Mucosa of stomach (tissue), 1 donor: Measurements from ENCODE around the gene NPR1.
"Not testable (repeated sequence)": the region's sequence is repeated elsewhere in the genome, so short reads cannot be mapped to it uniquely, and the experiment has no call there.

Source experiments
- H3K27me3 ChIP-seq: one replicate; pipeline ENCODE4 v1.7.0; 2013; ENCODE audit warnings: mild to moderate bottlenecking, low read length; ENCODE audit not compliant: control insufficient read depth, insufficient read depth
- H3K36me3 ChIP-seq: one replicate; pipeline ENCODE4 v1.7.0; 2013; ENCODE audit warnings: low read length; ENCODE audit not compliant: control insufficient read depth, insufficient read depth
- H3K4me1 ChIP-seq: one replicate; pipeline ENCODE4 v1.7.0; 2013; ENCODE audit warnings: mild to moderate bottlenecking, low read length; ENCODE audit not compliant: control insufficient read depth, insufficient read depth
- H3K4me3 ChIP-seq: one replicate; pipeline ENCODE4 v1.7.0; 2013; ENCODE audit warnings: low read length
- H3K9ac ChIP-seq: one replicate; pipeline ENCODE4 v1.7.0; 2013; ENCODE audit warnings: mild to moderate bottlenecking, low read length, moderate library complexity
- H3K9me3 ChIP-seq: one replicate; pipeline ENCODE4 v1.7.0; 2013; ENCODE audit warnings: mild to moderate bottlenecking, low read length, moderate library complexity; ENCODE audit not compliant: control insufficient read depth
- donor health status: Pancreatic carcinoma.

Gene NPR1

GRCh38 chr1:153671628-153672353 is 6.7 kb upstream of the NPR1 start:
- not testable (repeated sequence) for H3K9me3 ChIP-seq, H3K36me3 ChIP-seq, H3K4me1 ChIP-seq, H3K27me3 ChIP-seq
- H3K9ac ChIP-seq, result peak overlapping the region; percentile 24
- H3K4me3 ChIP-seq, result peak overlapping the region; percentile 11

GRCh38 chr1:153673511-153673910 is 5.0 kb upstream of the NPR1 start:
- H3K4me1 ChIP-seq, result peaks cover 16% of the 10 kb centered on the region
- no peaks in the 10 kb centered on the region for H3K36me3 ChIP-seq
- H3K9ac ChIP-seq, result no peak overlapping the region
- H3K9me3 ChIP-seq, result no peaks in the 10 kb centered on the region
- H3K4me3 ChIP-seq, result no peak overlapping the region
- H3K27me3 ChIP-seq, result peaks cover 13% of the 10 kb centered on the region

DNA sequence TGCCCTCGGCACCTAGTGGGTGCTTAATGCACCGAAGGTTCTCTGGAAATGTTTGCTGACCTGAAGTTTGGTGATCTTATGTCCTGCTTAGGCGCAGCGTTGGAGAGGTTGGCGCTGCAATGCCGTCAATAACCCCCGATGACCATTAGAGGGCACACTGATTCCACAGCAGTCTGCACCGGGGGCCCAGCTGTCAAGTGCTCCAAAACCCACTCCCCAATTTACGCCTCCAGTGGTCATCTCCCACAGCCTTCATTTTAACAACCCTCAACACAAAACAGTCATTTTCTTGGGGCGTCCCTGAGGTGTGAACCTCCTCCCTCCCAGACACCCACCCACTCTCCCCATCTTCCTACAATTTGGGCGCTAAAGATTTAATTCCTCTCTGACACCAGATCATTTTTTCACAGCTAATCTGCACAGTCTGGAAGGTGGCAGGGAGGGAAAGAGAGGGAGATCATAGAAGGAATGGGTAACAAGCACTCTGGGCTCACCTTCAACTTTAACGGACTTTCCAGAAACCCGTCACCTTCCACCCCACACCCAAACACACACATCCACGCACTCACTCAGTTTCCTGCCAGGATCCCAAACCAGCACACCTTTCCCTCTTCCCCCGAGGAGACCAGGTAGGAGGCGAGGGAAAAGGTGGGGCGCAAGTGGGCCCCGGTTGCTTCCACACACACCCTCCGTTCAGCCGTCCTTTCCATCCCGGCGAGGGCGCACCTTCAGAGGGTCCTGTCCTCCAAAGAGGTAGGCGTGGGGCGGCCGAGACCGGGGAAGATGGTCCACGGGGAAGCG is 570 bp upstream of the NPR1 start:
- H3K9me3 ChIP-seq, result no peaks in the 10 kb centered on the region
- peaks cover 24% of the 10 kb centered on the region for H3K4me1 ChIP-seq
- H3K27me3 ChIP-seq, result peaks cover 44% of the 10 kb centered on the region
- H3K9ac ChIP-seq, result no peak overlapping the region
- no peaks in the 10 kb centered on the region for H3K36me3 ChIP-seq
- H3K4me3 ChIP-seq, result peak overlapping the region; percentile 14

- Histone ChIP-seq H3K9ac (peak overlapping the region; percentile 47), H3K4me3 (peak overlapping the region; percentile 14), H3K27me3 (peaks cover 44% of the 10 kb centered on the region), H3K4me1 (peaks cover 24% of the 10 kb centered on the region), H3K9me3 (no peaks in the 10 kb centered on the region), H3K36me3 (no peaks in the 10 kb centered on the region)
Measured at GRCh38 chr1:153679337-153680119, 1.0 kb downstream of the NPR1 start.

- Histone ChIP-seq H3K27me3 (peaks cover 44% of the 10 kb centered on the region), H3K4me1 (peaks cover 28% of the 10 kb centered on the region), H3K36me3 (no peaks in the 10 kb centered on the region), H3K4me3 (no peak overlapping the region), H3K9me3 (no peaks in the 10 kb centered on the region), H3K9ac (no peak overlapping the region)
Measured at GRCh38 chr1:153680120-153680403, 1.6 kb downstream of the NPR1 start.

GRCh38 chr1:153682730-153683129 is 4.2 kb downstream of the NPR1 start:
- H3K4me1 ChIP-seq, result peaks cover 25% of the 10 kb centered on the region
- no peak overlapping the region for H3K4me3 ChIP-seq
- H3K27me3 ChIP-seq, result peaks cover 39% of the 10 kb centered on the region
- no peaks in the 10 kb centered on the region for H3K36me3 ChIP-seq
- H3K9me3 ChIP-seq, result no peaks in the 10 kb centered on the region
- no peak overlapping the region for H3K9ac ChIP-seq

DNA sequence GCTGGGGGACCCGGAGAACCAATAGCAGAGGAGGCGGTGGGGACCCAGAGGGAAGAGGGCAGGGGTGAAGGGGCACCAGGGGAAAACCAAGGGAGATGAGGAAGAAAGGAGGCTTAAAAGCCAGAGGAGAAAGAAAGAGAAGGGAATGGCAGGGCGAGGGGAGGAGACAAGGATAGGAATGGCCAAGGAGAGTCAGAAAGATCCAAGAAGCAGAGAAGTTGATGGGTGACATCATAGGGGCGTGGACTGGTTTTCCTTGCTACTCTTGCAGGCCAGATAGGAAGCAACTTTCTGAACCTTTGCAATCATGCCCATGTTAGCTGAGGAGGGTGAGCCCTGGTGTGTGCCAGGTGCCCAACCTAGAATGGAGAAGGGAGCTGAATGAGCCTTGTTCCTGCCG is 5.4 kb downstream of the NPR1 start:
- Histone ChIP-seq H3K4me3 (no peak overlapping the region), H3K9ac (no peak overlapping the region), H3K36me3 (no peaks in the 10 kb centered on the region), H3K9me3 (no peaks in the 10 kb centered on the region), H3K4me1 (peaks cover 13% of the 10 kb centered on the region), H3K27me3 (peaks cover 28% of the 10 kb centered on the region)

DNA sequence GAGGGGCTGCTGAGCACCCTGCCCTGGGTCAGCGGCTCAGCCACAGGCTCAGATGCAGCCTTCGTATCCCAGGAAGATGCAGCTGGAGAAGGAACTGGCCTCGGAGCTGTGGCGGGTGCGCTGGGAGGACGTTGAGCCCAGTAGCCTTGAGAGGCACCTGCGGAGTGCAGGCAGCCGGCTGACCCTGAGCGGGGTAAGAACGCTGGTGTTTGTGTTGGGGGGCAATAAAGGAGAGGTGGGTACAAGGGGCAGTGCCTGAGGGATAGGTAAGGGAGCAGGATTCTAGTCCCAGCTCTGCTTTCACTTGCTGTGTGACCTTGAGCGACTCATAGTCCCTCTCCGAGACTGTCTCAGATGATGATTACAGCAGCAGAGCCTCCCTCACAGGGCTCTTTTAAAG is 6.4 kb downstream of the NPR1 start:
- no peaks in the 10 kb centered on the region for H3K9me3 ChIP-seq
- no peak overlapping the region for H3K9ac ChIP-seq
- no peak overlapping the region for H3K4me3 ChIP-seq
- peaks cover 4% of the 10 kb centered on the region for H3K4me1 ChIP-seq
- peaks cover 17% of the 10 kb centered on the region for H3K27me3 ChIP-seq
- H3K36me3 ChIP-seq, result no peaks in the 10 kb centered on the region

- Histone ChIP-seq H3K9ac (no peak overlapping the region), H3K36me3 (no peaks in the 10 kb centered on the region), H3K9me3 (no peaks in the 10 kb centered on the region), H3K4me3 (no peak overlapping the region), H3K27me3 (peaks cover 9% of the 10 kb centered on the region), H3K4me1 (peaks cover 4% of the 10 kb centered on the region)
Measured at GRCh38 chr1:153685544-153686340, 7.3 kb downstream of the NPR1 start.

- Histone ChIP-seq H3K9me3 (no peaks in the 10 kb centered on the region), H3K36me3 (no peaks in the 10 kb centered on the region), H3K4me3 (no peak overlapping the region), H3K4me1 (peaks cover 4% of the 10 kb centered on the region), H3K27me3 (no peaks in the 10 kb centered on the region), H3K9ac (no peak overlapping the region)
Measured at GRCh38 chr1:153687346-153688125, 9.0 kb downstream of the NPR1 start.

- H3K4me3 ChIP-seq, result no peak overlapping the region
- H3K9me3 ChIP-seq, result no peaks in the 10 kb centered on the region
- H3K4me1 ChIP-seq, result peaks cover 4% of the 10 kb centered on the region
- no peaks in the 10 kb centered on the region for H3K36me3 ChIP-seq
- H3K27me3 ChIP-seq, result no peaks in the 10 kb centered on the region
- H3K9ac ChIP-seq, result no peak overlapping the region
Measured at GRCh38 chr1:153688276-153688675, 9.8 kb downstream of the NPR1 start.
